Heart right ventricle (tissue), 16 donors: ENCODE data around the gene MLYCD. TPM values are rescaled to one million over a fixed set of nuclear protein-coding genes. Genes with fewer than 3 reads are reported as not detected.

ENCODE experiments used
- ATAC-seq, 8 donors: fragments of 200-7000 bp; cut with Tn5 transposase; one replicate each; pipeline ENCODE4 v1.9.1; 2020; ENCODE audit warnings: mild to moderate bottlenecking in 8 of 8, moderate library complexity in 8 of 8, moderate number of reproducible peaks in 1 of 8
- DNase-seq, 2 donors: peaks; one replicate each; pipeline ENCODE4 v3.0.0-alpha.2; 2020
- H3K27ac ChIP-seq, 10 donors: fragments of 200-600 bp; sonication (generic) in 2 of 10; one replicate each; pipeline versions ENCODE4 v1.5.0 to v1.8.0; 2020 to 2022; ENCODE audit warnings: mild to moderate bottlenecking in 3 of 10
- H3K27me3 ChIP-seq, 7 donors: fragments of 200-600 bp; one replicate each; pipeline ENCODE4 v1.8.0; 2021 to 2022; ENCODE audit warnings: mild to moderate bottlenecking in 2 of 7
- H3K36me3 ChIP-seq, 9 donors: fragments of 200-600 bp; sonication (generic) in 1 of 9; one replicate each; pipeline versions ENCODE4 v1.5.0 to v1.8.0; 2020 to 2022; ENCODE audit warnings: mild to moderate bottlenecking in 2 of 9
- H3K4me1 ChIP-seq, 9 donors: fragments of 200-600 bp; sonication (generic) in 1 of 9; one replicate each; pipeline versions ENCODE4 v1.5.0 to v1.8.0; 2020 to 2022; ENCODE audit warnings: mild to moderate bottlenecking in 4 of 9
- H3K4me3 ChIP-seq, 10 donors: fragments of 200-600 bp; sonication (generic) in 2 of 10; one replicate each; pipeline versions ENCODE4 v1.5.0 to v1.8.0; 2020 to 2022; ENCODE audit warnings: mild to moderate bottlenecking in 7 of 10, moderate library complexity in 2 of 10
- H3K9me3 ChIP-seq, 11 donors: fragments of 200-600 bp in 10 of 11; sonication (generic) in 2 of 11; one replicate each; pipeline versions ENCODE4 v1.5.0 to v1.8.0; 2013 to 2022; ENCODE audit warnings: mild to moderate bottlenecking in 2 of 11, control low read depth in 1 of 11, moderate library complexity in 1 of 11
- CTCF ChIP-seq, 9 donors: fragments of 200-600 bp; sonication (generic) in 2 of 9; IDR thresholded peaks; one replicate each; pipeline versions ENCODE4 v1.5.0 to v1.8.0; 2021 to 2022; ENCODE audit warnings: antibody characterized with exemption in 9 of 9, mild to moderate bottlenecking in 5 of 9, moderate library complexity in 1 of 9
- WGBS, 2 donors: extraction: QIAGEN DNeasy Blood & Tissue Kit; methylation state at CpG; one replicate each; pipeline ENCODE4 v1.1.7; 2013; ENCODE audit warnings: inconsistent platforms in 1 of 2; 5-methylcytosine and 5-hydroxymethylcytosine counted together
- intact Hi-C, 10 donors: fragments of 100-400 bp; cut with DNase I; formaldehyde crosslinking; loops; one replicate each; pipeline versions ENCODE4 v1.11.1 to v1.14.2; 2022
- polyA plus RNA-seq, 2 donors: library from polyadenylated mRNA; stranded (reverse); fragments of 200-250 nt; gene quantifications; one replicate each; pipeline ENCODE4 v1.2.3, GENCODE V29; 2013
- total RNA-seq, 10 donors: library from RNA; stranded (reverse); fragmentation: NEBNext Ultra II Directional in 3 of 10; extraction: Animal tissue kit (Norgen Biotek cat#: 25700) in 3 of 10; gene quantifications; one replicate each; pipeline versions ENCODE4 v1.2.1 to v1.2.4, GENCODE V29; 2021 to 2023
- donor health status: Arrhythmogenic right ventricular cardiomyopathy.
- donor health status: ischemic (EF 13 %, LVEDD 7.1; RV severe dilation, severe dysfunction).
- donor health status: healthy with polysubstance abuse.
- donor health status: DM: no; HTN: yes; CAD: no.
- donor health status: DM: no; HTN: no; CAD: no.
- donor health status: ischemic (EF 25% LVEDD 6.9; RV normal size, moderate dysfunction).
- donor health status: ischemic (EF 25% LVEDD 5.7; RV mildly dilated, moderate dysfunction).
- donor health status: healthy.
- donor health status: DM: yes; HTN: yes; CAD: no.
- donor health status: Ischemic cardiomyopathy.
- donor health status: ischemic (EF 35%, LVEDD 5.7; RV mildly dilated, moderate dysfunction).
- donor health status: nonischemic (EF 11% LVEDD 7.7; RV severe dilation, severe dysfunction).
- donor health status: DM: yes; HTN: yes; CAD: no.
- donor health status: PGD.
- donor health status: ischemic (EF 29% LVEDD 5.4; RV normal size, mild dysfunction).
- donor health status: nonischemic (EF 23%, LVEDD 6.1; RV moderate dilation, normal function).

The MLYCD gene
- total and polyA plus RNA-seq, 12 donors, result 13.5 to 58.0 (median 38.6) TPM

DNA sequence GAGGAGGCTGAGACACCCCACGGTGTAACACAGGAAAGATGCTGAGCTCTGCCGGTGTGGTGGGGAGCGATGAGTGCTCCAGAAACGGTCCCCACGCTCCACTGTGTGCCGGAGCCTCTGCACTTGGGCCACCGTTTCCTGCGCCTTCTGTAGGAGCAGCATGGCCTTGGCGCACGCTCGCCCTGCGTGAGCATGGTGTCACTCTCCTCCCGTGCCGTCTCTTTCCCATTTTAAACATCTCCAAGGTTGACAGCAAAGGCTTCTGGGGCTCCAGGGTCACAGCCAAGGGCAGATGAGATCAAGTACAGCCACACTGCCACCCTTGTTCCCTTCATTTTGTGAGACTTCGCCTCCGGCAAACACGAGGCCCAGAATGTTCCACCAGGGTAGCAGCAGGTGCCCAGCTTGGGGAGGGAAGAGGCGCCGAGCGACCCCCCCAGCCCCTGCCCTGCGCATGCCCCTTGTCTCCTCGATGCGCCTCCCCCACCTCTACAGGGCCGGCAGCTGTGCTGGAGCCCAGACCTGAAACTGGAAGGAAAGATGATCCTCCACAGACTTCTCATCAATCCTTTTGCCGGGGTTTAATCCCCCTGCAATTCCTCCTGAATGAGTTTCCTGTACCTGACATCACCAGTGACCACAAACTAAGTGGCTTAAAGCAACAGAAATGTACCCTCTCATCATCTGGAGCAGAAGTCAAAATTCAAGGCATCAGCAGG lies 34.2 kb downstream of the MLYCD start:
- Histone ChIP-seq H3K36me3 (peaks cover 0 to 8% (median 0%) of the 10 kb centered on the region in 9 donors), H3K9me3 (no peaks in the 10 kb centered on the region), H3K27me3 (no peaks in the 10 kb centered on the region), H3K4me1 (peaks cover 0 to 16% (median 9%) of the 10 kb centered on the region in 9 donors), H3K27ac (no peak overlapping the region), H3K4me3 (no peak overlapping the region)
- WGBS, 2 donors, result 83 to 90% methylated on average over 25 of the region's 25 CpGs
- DNase-seq, result no peak
- no peak for TF ChIP-seq CTCF (IDR thresholded peaks at IDR 0.05)
- ATAC-seq, result no peak
- intact Hi-C loops, result no loop called here

DNA sequence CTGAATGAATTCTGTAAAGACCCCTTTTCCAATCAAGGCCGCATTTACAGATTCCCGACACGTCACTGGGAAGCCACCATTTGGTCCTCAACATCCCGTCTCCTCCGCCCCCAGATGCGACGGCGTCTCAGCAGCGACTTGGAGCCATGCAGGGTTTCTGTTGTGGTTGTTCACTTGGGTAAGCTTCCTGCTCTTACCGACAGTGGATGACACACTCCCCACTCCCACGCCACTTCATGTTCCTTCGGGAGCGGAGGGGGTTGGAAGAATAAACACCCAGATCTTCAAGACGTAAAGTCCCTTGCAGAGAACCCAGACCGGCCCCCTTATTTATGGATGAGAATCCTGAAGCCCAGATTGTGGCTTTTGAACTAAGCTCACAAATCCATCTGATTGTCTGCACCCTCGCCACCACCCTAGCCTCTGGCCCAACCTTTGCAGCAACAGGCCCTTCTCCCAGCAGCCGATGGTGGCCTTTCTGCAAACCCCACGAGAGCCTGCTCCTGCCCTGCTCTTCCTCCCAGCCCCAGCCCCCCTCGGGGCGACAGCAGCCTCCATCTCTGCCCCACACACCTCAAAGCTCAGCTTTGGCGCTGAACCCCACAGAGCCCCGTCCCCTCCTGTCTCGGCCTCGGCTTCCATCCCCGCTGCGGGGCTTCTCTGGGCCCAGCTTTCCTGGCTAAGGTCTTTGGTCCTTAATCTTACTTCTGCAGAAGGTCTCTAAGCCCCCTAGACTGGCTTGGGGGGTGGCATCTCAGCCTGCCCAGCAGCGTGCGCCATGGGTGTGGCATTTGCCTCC lies 35.2 kb downstream of the MLYCD start:
- intact Hi-C loops, result no loop called here
- Histone ChIP-seq H3K9me3 (no peaks in the 10 kb centered on the region), H3K27me3 (no peaks in the 10 kb centered on the region), H3K4me3 (no peak overlapping the region), H3K4me1 (peaks cover 0 to 19% (median 9%) of the 10 kb centered on the region in 9 donors), H3K36me3 (peaks cover 0 to 3% (median 0%) of the 10 kb centered on the region in 9 donors), H3K27ac (no peak overlapping the region)
- ATAC-seq (no peak), DNase-seq (no peak)
- 83 to 85% methylated on average over 28 of the region's 28 CpGs for WGBS, 2 donors
- TF ChIP-seq CTCF (IDR thresholded peaks at IDR 0.05), result no peak

DNA sequence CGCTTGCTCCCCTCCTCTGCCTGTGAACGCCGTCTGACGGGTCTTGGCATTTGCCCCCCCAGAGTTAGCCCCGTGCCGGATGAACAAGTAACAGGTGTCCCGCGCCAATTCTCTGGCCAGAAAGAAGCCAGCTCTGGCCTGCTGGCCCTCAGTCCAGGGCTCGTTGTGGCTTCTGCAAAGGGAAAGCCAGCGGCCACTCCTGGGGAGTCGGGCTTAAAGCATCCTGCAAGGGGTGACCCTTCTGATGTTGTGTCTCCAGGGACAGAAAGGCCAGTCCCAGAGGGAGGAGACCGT lies 35.7 kb downstream of the MLYCD start:
- Histone ChIP-seq H3K4me3 (no peak overlapping the region), H3K36me3 (no peaks in the 10 kb centered on the region), H3K27me3 (no peaks in the 10 kb centered on the region), H3K4me1 (peaks cover 0 to 24% (median 12%) of the 10 kb centered on the region in 9 donors), H3K27ac (no peak overlapping the region), H3K9me3 (no peaks in the 10 kb centered on the region)
- DNase-seq, result no peak
- intact Hi-C loops, result no loop called here
- no peak for ATAC-seq
- no peak for TF ChIP-seq CTCF (IDR thresholded peaks at IDR 0.05)
- WGBS, 2 donors, result 71 to 78% methylated on average over 12 of the region's 12 CpGs

DNA sequence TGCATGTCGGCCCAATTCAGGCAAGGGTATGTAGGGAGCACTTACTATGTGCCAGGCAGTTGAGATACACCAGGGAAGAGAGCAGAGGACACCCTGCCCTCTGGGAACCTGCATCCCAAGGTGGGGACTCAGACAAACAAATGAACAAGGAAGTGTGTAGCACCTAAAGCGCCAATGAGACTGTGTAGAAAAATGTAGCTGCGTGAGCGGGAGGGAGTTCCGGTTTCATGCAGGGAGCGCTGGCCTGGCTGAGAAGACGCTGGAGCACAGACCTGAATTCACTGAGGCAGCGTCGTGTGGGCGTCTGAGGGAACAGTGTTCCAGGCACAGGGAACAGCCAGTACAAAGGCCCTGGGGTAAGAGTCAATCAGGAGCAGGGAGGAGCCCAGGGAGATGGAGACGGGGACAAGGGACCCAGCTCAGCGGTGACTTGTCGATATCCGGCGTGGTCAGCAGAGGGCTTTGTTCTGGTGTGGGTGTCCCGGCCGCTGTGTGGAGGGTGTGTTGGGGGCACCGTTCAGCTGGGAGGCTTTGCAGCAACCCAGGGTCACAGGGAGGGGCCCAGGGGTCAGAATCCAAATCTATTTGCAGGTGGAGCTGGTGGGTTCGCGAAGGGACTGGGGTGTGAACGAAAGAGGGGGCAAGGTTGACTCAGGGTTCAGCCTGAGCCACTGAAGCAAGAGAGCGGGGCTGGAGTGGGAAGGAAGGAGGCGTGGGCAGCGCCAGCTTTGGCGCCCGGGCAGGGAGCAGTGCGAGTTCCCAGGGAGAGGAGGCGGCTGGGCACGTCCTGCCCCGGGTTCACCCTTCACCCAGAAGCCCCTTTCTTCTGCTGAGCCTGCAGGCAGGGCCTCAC lies 36.3 kb downstream of the MLYCD start:
- Histone ChIP-seq H3K4me1 (peaks cover 0 to 20% (median 11%) of the 10 kb centered on the region in 9 donors), H3K27ac (no peak overlapping the region), H3K36me3 (no peaks in the 10 kb centered on the region), H3K27me3 (no peaks in the 10 kb centered on the region), H3K4me3 (no peak overlapping the region), H3K9me3 (no peaks in the 10 kb centered on the region)
- intact Hi-C loops, result no loop called here
- TF ChIP-seq CTCF (IDR thresholded peaks at IDR 0.05), result no peak
- no peak for DNase-seq
- no peak for ATAC-seq
- WGBS, 2 donors, result 88 to 91% methylated on average over 30 of the region's 30 CpGs
